K562 (cell line): ENCODE data around the gene GPR162. TPM values are rescaled to one million over a fixed set of nuclear protein-coding genes. Genes with fewer than 3 reads are reported as not detected.
A peak's percentile ranks its signal among the peaks of the same experiment; 100 is the strongest.

Experiments
- ARID3B ChIP-seq: fragments of 250-450 bp; sonication (Bioruptor Pico); IDR thresholded peaks from 2 replicates; pipeline ENCODE4 v1.4.0; 2020; ENCODE audit warnings: borderline replicate concordance
- ATF1 ChIP-seq, 2 experiments: fragments of 450-650 bp in 1 of 2; IDR thresholded peaks; 2 replicates each; pipeline ENCODE4 v1.6.1; 2016; ENCODE audit warnings: missing compliant biosample characterization in 1 of 2, missing genetic modification characterization in 1 of 2
- CHD7 ChIP-seq: fragments of 200-600 bp; sonication (generic); IDR thresholded peaks from one replicate; pipeline ENCODE4 v1.6.1; 2012; ENCODE audit warnings: mild to moderate bottlenecking, low read depth, low read length, inconsistent platforms
- GTF2E2 ChIP-seq: fragments of 200-800 bp; sonication (Bioruptor generic); IDR thresholded peaks from 2 replicates; pipeline ENCODE4 v1.6.1; 2016; ENCODE audit warnings: missing genetic modification characterization, missing compliant biosample characterization
- MYC ChIP-seq, 2 experiments: fragments of 250-450 bp in 1 of 2; sonication (Bioruptor Pico) in 1 of 2; IDR thresholded peaks; 2 replicates each; pipeline versions ENCODE4 v1.5.1 to v1.6.1; 2012 to 2021; ENCODE audit warnings: low read depth in 2 of 2, borderline replicate concordance in 1 of 2, improper control_type of control experiment in 1 of 2, low read length in 1 of 2, mild to moderate bottlenecking in 1 of 2, moderate library complexity in 1 of 2
- THAP7 ChIP-seq: fragments of 250-450 bp; sonication (Bioruptor Pico); IDR thresholded peaks from 2 replicates; pipeline ENCODE4 v1.5.0; 2021
- USF2 ChIP-seq: sonication (generic); formaldehyde crosslinking; IDR thresholded peaks from 2 replicates; pipeline ENCODE4 v1.5.0; 2020; ENCODE audit warnings: missing genetic modification reagents
- ZBTB43 ChIP-seq: sonication (generic); formaldehyde crosslinking; IDR thresholded peaks from 2 replicates; pipeline ENCODE4 v1.8.0; 2023; ENCODE audit warnings: mild to moderate bottlenecking, missing genetic modification reagents
- polyA plus RNA-seq, 8 experiments: library from polyadenylated mRNA; depleted of rRNA in 4 of 8; stranded (reverse) in 5 of 8; unstranded in 3 of 8; fragments of >200 nt; fragmentation: Nextera tagmentation in 2 of 8; fragmentation: Illumina TruSeq in 1 of 8; extraction: Ambion mirVana in 2 of 8; extraction: Trizol in 1 of 8; gene quantifications; 2 replicates each; pipeline versions ENCODE4 v1.2.1 to v1.2.3, GENCODE V29; 2011 to 2014; ENCODE audit warnings: inconsistent platforms in 1 of 8, missing spikeins in 1 of 8
- total RNA-seq, 7 experiments: library from RNA; depleted of rRNA in 6 of 7; stranded (reverse); fragments of >200 nt in 6 of 7; fragmentation: Illumina TruSeq in 2 of 7; extraction: Trizol in 2 of 7; gene quantifications; 2 replicates each; pipeline versions ENCODE4 v1.2.1 to v1.2.3, GENCODE V29; 2011 to 2021; ENCODE audit warnings: low replicate concordance in 1 of 7

GPR162 gene
- total and polyA plus RNA-seq, 9 of the 15 experiments (the other 6 are each of a cell fraction or from before 2014, with no cell fraction given) = 0.65 to 1.8 (median 1.1) TPM; not detected in 2

GRCh38 chr12:6778574-6779550 lies 42.8 kb upstream of the GPR162 start (continued):
- TF ChIP-seq THAP7 (CRISPR knock-in tag) (no peak), ATF1 (CRISPR knock-in tag; IDR thresholded peaks at IDR 0.05) (no peak), ATF1 (tag; IDR thresholded peaks at IDR 0.05) (peak; percentile 64; the same call in 1 of the 2 replicates), ARID3B (CRISPR knock-in tag) (no peak), MYC (IDR thresholded peaks at IDR 0.05; ENCODE audit: low read depth, low read length) (peak; percentile 73; the same call in 1 of the 2 replicates), MYC (CRISPR knock-in tag; IDR thresholded peaks at IDR 0.05; ENCODE audit: borderline replicate concordance, low read depth) (no peak), USF2 (CRISPR knock-in tag) (no peak), ZBTB43 (CRISPR knock-in tag) (peak; percentile 87; the same call in 1 of the 2 replicates), GTF2E2 (no peak), CHD7 (no peak)
